CD4-positive, alpha-beta T cell treated with Interleukin-15 for 4 hours (primary cell): Measurements from ENCODE around the gene GRAMD1B.
A peak's percentile ranks its signal among the peaks of the same experiment; 100 is the strongest.

Experiments
- DNase-seq: peaks from one replicate; pipeline ENCODE4 v3.0.0-alpha.2; 2020; ENCODE audit warnings: low spot score

Gene GRAMD1B

DNA sequence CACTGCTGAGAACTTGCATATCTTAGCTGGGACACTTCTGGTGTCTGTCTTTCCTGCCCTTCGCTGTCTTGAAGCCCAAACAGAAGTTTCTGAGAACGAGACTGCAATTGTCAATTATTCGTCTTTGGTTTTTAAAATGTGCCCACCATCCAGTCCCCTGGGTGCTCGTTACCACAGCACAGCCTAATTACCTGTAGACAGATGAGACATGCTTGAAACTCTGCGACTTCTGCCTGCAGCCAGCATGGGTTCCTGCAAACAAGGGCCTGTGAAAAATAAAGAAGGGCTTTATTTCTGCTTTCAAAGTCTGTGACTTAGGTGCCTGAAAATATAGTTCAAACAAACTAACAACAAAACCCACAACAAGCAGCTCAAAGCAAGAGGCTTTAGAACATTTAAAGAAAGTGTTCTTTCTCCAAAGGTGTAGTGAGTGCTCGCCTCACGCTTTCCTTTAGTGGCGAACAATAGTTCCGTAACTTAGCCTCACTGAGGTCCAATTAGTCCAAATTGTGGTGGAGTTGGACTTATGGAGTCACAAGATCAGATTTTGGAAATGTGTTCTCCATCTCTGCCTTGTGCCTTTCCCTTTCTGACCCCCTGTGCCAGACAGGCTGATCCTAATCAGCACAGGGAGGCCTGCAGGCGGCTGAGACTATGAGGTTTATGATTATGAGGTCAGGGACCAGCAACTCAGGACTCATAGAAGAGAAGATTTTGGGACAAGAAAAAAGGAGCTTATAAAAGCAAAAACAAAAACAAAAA, 20.4 kb upstream of the GRAMD1B start:
- no peak for DNase-seq

DNA sequence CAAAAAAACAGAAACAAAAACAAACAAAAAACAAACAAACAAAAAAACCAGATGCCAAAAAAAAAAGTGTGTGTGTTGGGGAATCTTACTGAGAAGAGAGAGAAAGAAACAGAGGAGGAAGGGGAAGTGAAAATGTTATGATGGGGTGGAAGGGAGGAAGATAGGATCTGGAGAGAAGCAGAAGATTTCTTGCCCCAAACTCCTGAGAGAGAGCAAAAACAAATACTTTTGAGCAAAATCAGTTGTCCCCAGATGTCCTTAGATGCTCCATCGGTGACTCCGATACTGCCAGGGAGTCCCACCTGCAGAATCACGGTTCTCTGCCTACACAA, 19.9 kb upstream of the GRAMD1B start:
- DNase-seq: no peak

DNA sequence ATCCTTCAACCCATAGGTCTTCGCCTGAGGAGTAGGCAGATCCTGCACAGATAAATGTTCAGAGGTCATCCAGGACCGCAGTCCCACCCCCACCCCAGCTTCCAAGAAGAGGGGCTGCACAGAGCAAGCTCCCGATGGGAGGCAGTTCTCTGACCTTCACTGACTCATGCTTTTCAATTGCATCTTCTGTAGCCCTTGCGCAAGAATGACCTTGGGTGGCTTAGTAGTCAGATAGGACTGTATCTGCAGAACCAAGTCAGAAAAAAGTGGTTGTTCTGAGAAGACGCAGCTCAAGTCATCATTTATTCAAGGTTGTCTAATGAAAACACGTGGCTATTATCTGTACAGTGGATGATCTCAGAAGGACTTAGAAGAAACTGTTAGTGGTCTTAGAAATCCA, 16.4 kb upstream of the GRAMD1B start:
- no peak for DNase-seq

- no peak for DNase-seq
Measured at GRCh38 chr11:123416566-123416965, 13.5 kb upstream of the GRAMD1B start.

GRCh38 chr11:123418351-123419114, 11.5 kb upstream of the GRAMD1B start:
- DNase-seq: no peak

DNA sequence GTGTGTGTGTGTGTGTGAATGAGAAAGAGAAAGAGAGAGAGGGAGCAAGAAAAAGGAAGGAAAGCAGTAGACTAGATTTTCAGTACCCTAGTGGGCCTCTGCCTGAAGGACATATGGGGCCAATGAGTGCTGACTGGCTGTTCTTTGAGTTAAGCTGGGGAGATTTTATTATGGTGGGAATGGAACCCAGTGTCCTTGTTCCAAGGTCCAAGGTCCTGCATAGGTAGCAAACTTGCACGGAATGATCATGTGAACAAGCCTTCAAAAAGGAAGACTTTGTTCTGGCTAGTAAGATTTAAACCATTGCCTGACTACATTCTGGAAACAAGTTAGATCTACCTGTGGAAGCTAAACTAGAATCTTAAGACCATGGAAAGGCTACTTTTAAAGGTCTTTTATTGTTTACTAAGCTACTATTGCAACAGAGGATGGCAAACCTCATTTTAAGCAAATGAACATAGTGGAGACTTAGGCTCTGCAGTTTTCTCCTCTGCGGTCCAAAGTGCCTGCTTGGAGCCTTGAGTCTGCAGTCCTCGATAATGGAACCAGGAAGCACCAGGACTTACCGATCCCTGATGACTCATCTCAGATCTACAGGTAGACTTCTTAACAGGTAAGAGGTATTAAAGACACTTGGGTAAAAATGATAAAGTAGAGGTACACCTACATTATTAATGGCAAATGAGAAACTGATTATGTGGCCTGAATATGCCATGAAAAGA, 10.2 kb upstream of the GRAMD1B start:
- DNase-seq: no peak

- no peak for DNase-seq
Measured at GRCh38 chr11:123421589-123421988, 8.5 kb upstream of the GRAMD1B start.

- DNase-seq: no peak
Measured at GRCh38 chr11:123425367-123425766, 4.7 kb upstream of the GRAMD1B start.

DNA sequence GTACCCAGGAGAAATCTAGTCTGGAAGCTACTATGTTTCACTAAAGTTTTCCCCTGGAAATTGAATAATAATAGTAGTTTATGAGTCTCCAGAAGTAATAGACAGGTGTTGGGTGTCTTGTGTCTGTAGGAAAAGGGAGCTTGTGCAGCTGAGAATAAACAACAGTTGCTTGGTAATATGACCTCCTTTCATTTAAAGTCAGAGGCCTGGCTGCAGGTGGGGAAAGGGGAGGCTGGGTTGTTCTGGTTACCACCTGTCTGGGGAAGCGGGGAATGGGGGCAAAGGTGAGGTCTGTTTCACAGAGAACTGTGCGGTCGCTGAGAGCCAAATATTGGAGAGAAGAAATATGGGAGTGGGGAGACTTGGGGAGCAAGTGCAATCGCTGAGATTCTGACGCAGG, 3.3 kb upstream of the GRAMD1B start:
- DNase-seq: no peak

DNA sequence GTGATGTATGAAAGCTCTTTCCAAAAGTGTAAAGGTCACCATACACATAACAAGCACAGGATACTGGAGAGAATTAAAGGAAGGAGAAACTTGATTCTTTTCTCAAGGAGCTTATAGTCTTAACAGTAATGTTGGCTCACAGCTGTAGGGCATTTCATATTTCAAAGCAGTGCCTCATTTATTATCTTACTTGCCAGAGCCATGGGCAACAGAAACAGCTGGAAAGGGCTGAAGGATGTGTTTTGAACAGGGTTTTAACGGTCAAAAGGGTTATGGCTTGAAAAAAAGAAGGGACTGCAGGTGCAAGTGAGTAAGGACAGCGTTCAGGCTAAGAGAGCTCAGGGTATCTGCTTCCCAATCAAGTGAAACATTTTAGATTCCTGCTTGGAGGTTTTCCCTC, 2.7 kb upstream of the GRAMD1B start:
- DNase-seq: no peak

DNA sequence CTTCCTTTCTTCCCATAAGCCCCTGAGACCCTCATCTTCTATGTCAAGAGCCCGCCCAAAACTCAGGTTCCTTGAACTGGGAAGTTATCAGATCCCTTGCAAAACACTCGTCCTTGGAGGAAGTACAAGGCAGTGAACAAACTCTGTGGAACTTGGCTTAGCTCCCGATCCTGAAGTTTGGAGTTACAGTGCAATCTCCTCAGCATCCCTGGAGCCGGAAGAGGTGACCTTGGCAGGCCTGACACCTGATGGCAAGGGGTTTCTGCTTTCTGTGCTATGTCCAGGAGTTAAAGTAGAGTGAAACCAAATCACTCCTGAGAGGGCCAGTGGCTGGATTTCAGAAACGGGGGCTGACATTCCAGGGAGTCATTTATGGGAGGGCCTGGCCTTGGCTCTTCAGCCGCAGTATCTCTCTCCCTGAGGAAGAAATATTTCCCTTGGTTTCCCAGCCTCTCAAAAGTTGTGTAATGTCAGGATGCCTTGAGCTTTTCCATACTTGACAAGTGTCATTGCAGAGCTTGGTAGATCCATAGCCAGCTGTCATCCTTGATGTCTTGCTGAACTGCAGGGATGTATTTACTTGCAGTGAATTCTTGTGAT, 1.9 kb upstream of the GRAMD1B start:
- DNase-seq: no peak

DNA sequence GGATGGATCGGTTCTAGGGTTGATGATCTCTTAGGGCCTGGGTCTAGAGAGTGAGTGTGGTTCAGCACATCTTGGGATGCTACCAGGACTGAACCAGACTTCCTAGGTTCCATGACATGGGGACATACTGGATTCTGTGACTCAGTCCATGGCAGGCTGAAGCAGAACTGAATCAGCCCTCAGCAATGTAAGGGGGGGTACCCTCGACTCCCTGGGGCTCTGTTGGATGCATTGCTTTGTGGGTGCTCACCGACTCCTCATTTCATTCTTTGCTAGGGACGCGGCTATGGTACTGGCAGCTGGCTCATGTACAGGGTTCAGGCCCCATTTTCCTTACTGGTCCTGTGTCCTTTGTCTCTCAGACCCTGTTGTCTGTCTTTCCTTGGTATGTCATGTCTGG, 733 bp upstream of the GRAMD1B start:
- no peak for DNase-seq

- peak; percentile 50 for DNase-seq
Measured at GRCh38 chr11:123430721-123431497, 840 bp downstream of the GRAMD1B start.

DNA sequence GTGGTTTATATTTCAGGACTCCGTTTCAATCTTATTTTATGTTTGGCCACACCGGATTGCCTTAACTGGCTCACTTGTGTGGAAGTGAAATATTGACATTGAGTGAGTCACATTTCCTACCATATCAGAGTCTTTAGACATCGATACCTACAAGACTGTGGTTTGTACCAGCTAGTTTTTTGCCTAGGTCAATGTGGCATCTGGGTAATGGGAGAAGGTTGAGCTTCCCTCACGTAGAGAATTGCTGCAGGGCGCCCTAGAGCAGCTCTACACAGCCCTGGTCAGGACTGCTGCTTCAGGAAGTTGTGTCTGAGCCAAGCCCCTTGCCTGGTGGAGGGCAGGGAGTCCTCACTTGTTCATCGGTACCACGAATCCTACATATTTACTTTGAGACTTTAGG, 1.6 kb downstream of the GRAMD1B start:
- peak; percentile 17 for DNase-seq

DNA sequence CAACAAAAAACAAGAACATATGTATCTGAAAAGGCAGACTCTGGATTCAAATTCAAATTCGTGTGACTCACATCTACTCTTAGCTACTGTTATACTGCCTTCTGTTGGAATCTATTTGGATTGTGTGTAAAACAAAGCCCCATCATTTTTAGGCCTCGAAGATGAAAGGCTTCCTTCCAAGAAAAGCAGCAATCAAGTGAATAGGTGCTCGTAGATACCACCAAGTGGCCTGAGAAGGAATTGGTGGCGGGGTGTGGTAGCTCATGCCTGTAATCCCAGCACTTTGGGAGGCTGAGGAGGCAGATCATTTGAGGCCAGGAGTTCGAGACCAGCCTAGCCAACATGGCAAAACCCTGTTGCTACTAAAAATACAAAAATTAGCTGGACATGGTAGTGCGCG, 4.2 kb downstream of the GRAMD1B start:
- peak; percentile 35 for DNase-seq

- no peak for DNase-seq
Measured at GRCh38 chr11:123434911-123435310, 4.8 kb downstream of the GRAMD1B start.

DNA sequence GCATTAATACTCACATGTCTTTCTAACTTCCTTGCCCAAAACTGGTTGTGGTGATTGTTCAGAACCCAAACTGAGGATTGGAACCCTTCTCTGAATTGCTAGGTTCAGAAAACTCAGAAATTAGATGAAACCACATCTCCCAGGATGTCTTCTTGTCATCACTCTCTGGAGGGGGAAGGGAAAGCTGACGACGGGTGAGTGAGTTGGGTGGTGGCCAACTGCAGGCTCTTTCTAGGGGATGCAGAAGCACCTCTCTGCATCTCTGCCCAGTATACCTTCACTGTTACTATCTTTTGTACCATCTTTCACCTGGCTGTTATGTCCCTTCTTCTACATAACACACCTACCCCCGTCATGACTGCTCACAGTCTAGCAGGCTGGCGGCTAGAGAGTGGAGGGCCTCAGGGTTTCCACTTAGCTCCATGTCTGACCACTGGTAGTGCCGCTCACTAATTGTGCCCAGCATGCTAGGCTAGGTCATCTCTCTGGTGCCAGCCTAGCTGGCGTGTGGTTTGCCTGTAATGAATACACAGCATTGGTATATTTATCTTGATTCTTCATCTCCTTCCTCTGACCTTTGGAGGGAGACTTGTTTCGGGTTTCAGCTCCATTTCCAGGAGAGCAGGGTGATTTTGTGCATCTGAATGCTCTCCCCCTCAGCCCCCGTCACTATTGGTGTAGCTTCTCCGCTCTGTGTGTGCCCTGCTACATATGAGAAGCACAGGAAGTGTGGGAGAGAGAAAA, 7.3 kb downstream of the GRAMD1B start:
- DNase-seq: no peak

- DNase-seq: no peak
Measured at GRCh38 chr11:123438131-123438627, 8.1 kb downstream of the GRAMD1B start.

DNA sequence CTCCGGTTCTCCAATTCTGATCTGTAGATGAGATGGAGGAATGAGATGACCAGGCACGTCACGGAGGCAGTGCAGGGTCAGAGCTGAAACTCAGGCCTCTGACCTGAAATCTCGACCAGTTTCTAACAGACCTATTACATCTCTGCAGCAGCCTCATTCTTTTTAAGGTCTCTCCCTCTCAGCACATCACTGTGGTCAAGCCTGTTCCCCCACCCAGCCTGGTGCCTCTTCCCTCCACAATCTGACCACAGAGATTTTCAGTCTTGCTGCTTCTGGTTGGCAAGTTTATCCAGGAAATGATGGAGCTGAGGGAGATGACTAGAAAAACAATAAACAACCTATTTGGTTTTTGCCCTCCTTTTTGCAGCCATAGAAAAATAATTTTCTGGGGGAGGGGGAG, 9.5 kb downstream of the GRAMD1B start:
- no peak for DNase-seq

DNA sequence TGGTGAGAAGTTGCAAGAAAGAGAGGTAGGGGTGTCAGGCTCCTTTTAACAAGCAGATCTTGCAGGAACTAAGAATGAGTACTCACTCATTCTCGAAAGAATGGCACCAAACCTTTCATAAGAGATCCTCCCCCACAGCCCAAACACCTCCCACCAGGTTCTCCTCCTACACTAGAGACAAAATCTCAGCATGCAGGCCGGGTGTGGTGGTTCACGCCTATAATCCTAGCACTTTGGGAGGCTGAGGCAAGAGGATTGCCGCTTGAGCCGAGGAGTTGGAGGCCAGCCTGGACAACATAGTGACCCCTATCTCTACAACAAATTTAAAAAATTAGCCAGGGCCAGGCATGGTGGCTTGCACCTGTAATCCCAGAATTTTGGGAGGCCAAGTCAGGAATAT, 11.1 kb downstream of the GRAMD1B start:
- DNase-seq: no peak
